ENCODE measurements around the gene LDLRAD1.
"Not testable (repeated sequence)": the region's sequence is repeated elsewhere in the genome, so short reads cannot be mapped to it uniquely, and the experiment has no call there.

The LDLRAD1 gene

DNA sequence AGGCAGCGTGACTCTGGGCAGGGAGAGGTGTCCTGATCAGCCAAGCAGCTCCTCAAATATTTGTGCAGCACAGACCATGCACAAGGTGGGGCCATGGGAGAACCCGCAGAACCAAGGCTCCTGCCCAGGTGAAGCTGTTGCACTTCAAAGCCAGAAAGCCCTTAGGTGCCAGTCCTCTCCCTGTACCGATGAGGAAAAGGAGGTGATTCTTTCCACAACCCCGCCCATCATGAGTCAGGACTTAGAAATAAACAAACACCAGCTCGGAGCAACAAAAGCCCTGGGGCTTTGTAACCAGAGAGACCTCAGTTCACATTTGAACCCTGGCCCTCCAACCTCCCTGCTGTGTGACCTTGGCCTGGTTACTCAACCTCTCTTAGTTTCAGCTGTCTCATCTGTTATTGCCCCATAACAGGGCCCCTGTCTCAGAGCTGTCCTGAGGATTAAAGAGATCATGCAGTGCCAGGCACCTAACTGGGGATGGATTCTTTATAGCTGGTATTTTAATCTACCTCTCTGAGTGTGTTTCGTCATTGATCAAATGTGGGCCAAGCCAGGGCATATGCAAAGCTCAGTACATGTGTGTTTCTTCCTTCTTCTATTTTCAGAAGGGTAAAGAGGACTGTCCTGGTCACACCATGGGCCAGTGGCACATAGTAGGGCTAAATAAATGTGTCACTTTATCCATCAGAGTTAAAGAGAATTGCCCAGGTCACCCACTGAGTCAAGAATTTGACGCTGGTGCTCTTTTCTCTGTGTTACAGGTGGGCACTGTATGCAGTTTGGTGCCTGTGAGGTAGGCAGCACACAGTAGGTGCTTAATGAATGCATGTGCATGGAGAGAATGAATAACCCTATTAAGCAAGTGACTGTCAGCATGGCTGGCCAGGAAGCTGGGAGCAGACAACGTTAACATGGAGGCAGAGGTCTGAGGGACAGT lies 1.4 kb downstream of the LDLRAD1 start:
- DNase-seq (ENCODE audit: low read depth) = peak; percentile 9

DNA sequence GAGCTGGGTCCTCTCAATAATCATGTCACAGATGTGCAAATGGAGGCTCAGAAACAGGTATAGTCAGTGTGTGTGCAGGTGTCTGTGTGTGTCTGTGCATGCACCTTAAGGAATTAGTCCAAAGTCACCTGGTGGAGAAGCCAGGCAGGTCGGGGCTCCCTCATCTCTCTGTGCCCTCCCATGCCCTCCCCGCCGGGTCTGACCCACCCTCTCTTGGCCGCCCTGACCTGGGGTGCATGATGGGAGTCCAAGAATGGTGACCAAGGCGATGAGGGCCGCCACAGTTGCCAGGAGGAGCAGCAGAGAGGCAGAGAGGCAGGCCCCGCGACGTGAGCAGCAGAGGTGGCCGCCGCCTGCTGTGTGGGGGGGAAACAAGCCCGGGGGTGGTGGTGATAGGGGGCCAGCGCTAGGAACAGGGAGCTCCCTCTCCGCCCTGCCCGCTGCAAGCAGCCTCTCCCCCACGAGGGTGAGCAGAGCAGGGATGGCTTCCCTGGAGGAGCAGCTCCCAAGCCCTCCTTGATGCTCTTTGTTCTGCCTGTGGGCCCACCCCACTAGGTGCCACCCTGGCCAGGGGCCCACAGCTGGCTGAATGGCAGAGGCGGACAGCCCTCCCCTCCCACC lies 3.9 kb downstream of the LDLRAD1 start:
- no peak for DNase-seq (ENCODE audit: low read depth)

DNA sequence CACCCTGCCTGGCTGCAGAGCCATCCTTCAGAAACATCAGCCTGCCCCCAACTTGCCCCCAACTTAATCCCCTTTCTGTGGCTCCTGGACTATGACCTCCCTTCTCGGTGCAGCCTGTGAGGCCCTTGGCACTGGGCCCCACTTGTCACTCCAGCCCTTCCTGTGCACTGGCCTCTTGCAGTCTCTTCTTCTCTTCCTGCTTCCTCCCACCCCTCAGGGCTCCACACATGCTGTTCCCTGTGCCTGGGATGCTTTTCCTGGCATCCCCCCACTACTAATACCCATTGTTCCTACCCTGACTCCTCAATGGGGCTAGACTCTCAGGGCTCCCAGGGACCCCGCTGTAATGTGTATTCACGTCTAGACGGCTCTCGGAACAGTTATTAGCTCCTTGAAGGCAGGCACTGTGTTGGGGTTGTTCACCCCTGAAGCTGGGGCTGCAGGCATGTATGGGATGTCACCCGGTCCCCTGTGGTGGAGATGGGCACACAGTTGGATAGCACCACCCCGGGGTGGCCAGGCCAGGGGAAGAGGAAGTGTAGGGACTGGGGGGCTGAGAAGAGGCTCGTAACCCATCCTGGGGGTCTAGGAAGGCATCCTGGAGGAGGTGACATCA lies 4.5 kb downstream of the LDLRAD1 start:
- no peak for DNase-seq (ENCODE audit: low read depth)

- no peak for DNase-seq (ENCODE audit: low read depth)
Measured at GRCh38 chr1:54012863-54013262, 5.1 kb downstream of the LDLRAD1 start.

DNA sequence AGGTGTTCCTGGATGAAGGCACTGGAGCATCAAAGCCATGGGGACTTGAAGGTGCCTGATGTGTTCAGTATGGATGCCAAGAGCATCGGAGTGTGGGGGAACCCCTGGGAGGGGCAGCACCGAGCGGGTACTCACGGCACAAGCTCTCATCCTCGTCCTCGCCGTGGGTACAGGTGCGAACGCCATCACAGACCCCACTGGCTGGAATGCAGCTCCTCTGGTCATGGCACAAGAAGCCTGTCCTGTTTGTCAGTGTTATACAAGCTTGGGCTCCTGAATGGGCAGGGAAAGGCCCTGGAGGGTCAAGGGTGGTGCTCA lies 6.0 kb downstream of the LDLRAD1 start:
- DNase-seq (ENCODE audit: low read depth) = no peak

DNA sequence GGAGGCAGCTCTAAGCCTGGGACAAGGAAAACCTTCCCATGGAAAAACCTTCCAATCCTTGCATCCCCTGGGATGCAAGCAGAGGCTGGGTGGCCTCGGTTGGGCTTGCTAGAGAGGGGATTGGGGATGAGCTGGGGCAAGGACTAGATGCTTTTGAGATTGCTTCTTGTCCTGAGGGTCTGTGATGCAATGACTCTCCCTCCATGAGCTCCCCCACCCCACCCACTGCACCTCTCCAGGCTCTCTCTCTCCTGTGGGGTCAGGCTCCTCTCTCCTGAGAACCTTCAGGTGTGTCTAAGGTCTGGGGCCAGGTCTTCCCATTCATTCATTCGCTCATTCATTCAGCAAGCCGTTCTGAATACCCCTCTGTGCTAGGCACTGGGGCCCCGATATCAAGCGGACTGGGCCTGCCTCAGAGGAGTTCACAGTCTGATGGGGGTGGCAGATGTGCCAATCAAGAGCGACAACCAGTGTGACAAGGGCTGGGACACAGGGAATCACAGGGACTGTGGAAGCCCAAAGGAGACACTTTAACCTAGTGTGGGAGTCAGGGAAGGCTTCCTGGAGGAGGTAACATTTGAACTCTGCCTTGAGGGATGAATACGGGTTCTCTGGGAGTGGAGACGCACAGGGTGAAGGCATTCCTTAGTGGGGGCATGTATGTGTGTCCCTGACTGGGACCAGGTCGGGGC lies 6.5 kb downstream of the LDLRAD1 start:
- no peak for DNase-seq (ENCODE audit: low read depth)

DNA sequence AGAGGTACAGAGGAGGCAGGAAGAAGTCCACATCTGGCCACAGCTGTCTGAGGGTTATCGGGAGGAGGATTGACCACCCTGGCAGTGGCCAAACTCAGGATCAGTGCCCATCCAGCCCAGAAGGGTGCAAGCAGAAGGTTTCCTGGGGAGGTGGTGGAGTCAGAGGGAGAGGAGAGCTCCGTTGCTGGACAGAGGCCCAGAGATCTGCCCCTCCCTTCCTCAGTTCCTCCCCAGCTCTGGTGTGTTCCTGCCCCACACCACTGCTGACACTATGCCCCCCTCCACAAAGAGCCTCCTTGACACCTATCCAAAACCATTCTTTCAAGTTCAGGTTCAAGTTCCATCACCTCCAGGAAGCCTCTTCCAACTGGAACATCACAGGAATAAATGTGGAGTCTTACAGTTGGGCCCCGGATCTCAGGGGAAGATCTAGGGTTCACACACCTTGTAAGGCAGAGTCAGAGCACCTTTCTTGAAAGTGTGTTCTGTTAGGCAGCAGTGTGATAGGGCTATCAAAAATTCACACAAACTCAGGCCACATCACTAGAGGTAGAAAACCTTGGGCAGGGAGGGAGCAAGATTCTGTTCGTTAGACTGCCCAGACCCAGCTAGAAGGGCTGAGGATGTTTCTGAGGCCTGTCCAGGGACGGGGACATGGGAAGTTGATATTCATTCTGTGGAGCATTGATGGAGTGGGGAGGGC lies 7.4 kb downstream of the LDLRAD1 start:
- no peak for DNase-seq (ENCODE audit: low read depth)

DNA sequence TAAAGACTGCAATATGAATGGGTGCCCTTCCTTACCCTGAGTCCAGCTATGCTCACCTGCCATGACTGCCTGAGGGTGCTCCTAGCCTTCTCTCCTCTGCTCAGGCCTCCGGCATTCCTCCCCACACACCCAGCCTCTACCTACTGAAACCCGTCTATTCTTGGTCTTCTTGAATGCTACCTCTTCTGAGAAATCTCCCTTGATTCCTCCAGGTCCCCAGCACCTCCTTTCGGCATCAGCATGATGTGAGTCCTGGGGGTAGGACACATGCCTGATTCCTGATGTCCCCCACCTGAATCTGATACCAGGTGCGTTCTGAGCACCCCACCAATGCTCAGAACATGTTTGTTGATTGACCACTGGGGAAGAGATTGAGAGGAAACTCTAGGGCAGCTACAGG lies 8.6 kb downstream of the LDLRAD1 start:
- no peak for DNase-seq (ENCODE audit: low read depth)

DNA sequence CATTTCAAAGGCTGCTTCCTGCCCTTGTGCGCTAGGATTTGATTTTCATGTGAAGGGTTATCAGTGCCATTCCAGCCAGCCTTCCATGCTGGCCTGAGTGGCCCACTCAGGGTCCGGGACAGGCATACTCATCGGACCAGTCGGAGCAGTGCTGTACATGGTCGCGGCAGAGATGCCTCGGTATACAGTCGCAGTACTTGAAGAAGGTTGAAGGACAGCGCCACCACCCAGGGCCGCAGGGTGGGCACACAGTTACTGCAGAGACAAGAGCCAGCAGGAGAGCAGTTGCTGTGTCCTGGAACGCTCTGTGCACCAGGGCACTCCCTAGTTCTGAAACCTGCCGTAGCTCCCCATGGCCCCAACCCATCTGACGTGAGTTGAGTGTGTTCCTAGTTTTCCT lies 9.1 kb downstream of the LDLRAD1 start:
- no peak for DNase-seq (ENCODE audit: low read depth)

DNA sequence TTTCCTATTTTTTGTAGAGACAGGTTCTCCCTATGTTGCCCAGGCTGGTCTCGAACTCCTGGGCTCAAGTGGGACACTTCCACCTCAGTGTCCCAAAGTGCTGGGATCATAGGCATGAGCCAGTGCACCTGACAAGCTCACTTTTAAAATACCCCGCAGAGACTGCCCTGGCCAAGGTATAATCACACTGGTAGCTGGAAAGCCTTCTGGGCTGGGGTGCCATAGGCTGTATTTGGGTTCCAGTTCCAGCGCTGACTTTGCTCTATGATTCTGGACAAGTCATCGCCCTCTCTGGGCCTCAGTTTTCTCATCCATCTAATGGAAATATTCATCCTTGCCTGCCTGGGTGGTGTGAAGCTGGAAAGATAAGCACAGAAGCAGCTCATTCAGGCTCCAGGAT lies 10.4 kb downstream of the LDLRAD1 start:
- DNase-seq (ENCODE audit: low read depth) = no peak

GRCh38 chr1:54006508-54006907 lies 11.5 kb downstream of the LDLRAD1 start:
- DNase-seq (ENCODE audit: low read depth) = no peak

GRCh38 chr1:54004481-54005049 lies 13.4 kb downstream of the LDLRAD1 start:
- no peak for DNase-seq (ENCODE audit: low read depth)

GRCh38 chr1:54003750-54004480 lies 14.1 kb downstream of the LDLRAD1 start:
- not testable (repeated sequence) for DNase-seq (ENCODE audit: low read depth)

DNA sequence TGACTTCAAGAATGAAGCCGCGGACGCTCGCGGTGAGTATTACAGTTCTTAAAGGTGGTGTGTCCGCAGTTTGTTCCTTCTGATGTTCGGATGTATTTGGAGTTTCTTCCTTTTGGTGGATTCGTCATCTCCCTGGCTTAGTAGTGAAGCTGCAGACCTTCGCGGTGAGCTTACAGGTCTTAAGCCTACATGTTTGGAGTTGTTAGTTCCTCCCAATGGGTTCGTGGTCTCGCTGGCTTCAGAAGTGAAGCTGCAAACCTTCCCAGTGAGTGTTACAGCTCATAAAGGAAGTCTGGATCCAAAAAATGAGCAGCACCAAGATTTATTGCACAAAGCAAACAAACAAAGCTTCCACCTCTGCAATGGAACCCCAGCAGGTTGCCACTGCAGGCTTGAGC lies 14.7 kb downstream of the LDLRAD1 start:
- no peak for DNase-seq (ENCODE audit: low read depth)

- no peak for DNase-seq (ENCODE audit: low read depth)
Measured at GRCh38 chr1:54002544-54003248, 15.3 kb downstream of the LDLRAD1 start.

DNA sequence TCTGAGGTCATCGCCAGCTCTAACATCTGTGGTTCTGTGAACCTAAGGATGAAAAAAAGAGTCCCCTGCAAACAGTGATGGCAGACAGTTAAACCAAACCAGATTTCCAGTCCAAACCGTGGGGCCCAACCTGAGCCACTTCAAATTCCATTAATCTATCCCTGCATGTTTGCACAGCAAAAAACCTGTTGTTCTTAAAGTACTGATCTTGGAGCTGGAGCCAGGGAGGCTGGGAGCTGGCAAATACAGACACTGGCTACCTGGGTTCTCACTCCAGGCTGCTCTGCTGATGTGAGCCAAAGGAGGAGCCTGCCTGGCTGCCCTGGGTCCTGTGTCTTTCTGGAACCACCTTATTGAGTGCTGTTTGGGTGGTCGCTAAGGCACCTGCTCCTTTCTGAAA lies 16.4 kb downstream of the LDLRAD1 start:
- no peak for DNase-seq (ENCODE audit: low read depth)

- no peak for DNase-seq (ENCODE audit: low read depth)
Measured at GRCh38 chr1:53999920-54000319, 18.1 kb downstream of the LDLRAD1 start.

GRCh38 chr1:53998223-53998622 lies 19.8 kb downstream of the LDLRAD1 start:
- no peak for DNase-seq (ENCODE audit: low read depth)

DNA sequence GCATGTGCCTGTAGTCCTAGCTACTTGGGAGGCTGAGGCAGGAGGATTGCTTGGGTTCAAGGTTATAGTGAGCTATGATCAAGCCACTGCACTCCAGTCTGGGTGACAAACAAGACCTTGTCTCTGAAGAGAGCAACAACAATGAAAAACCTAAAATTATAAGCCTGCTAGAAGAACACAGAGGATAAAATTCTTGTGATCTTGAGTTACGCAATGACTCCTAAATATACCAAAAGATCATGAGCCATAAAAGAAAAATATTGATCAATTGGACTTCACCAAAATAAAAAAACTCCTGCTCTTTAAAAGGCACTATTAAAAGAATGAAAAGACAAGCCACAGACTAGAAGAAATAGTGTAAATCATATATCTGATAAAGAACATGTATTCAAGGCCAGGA lies 22.3 kb downstream of the LDLRAD1 start:
- DNase-seq (ENCODE audit: low read depth) = no peak

- DNase-seq (ENCODE audit: low read depth) = not testable (repeated sequence)
Measured at GRCh38 chr1:53994516-53994915, 23.5 kb downstream of the LDLRAD1 start.
